Small intestine (tissue), 7 donors: ENCODE results near the gene MUSTN1. TPM values are rescaled to one million over a fixed set of nuclear protein-coding genes. Genes with fewer than 3 reads are reported as not detected.
A peak's percentile ranks its signal among the peaks of the same experiment; 100 is the strongest.

Experiments used
- DNase-seq, 2 donors: peaks; one replicate each; pipeline versions ENCODE4 v3.0.0 to v3.0.0-alpha.2; 2013
- FAIRE-seq: peaks from 2 replicates; lab custom pipeline; 2012; peaks lifted over from hg19 to GRCh38; lab: Jason Lieb, UNC
- H3K27ac ChIP-seq, 3 donors: one replicate each; pipeline ENCODE4 v1.5.1; 2013; ENCODE audit warnings: low read length in 2 of 3, mild to moderate bottlenecking in 2 of 3, control low read depth in 1 of 3, inconsistent platforms in 1 of 3, low read depth in 1 of 3, moderate library complexity in 1 of 3
- H3K27me3 ChIP-seq, 3 donors: one replicate each; pipeline ENCODE4 v1.6.1; 2013; ENCODE audit warnings: low read length in 3 of 3, inconsistent platforms in 1 of 3; ENCODE audit not compliant: control insufficient read depth in 3 of 3, insufficient read depth in 3 of 3
- H3K36me3 ChIP-seq, 3 donors: one replicate each; pipeline ENCODE4 v1.6.1; 2013; ENCODE audit warnings: low read length in 3 of 3, inconsistent platforms in 1 of 3, low read depth in 1 of 3, mild to moderate bottlenecking in 1 of 3, moderate library complexity in 1 of 3; ENCODE audit not compliant: control insufficient read depth in 3 of 3, insufficient read depth in 2 of 3
- H3K4me1 ChIP-seq, 3 donors: one replicate each; pipeline ENCODE4 v1.6.1; 2013; ENCODE audit warnings: low read length in 2 of 3, inconsistent platforms in 1 of 3, low read depth in 1 of 3, mild to moderate bottlenecking in 1 of 3, moderate library complexity in 1 of 3; ENCODE audit not compliant: control insufficient read depth in 3 of 3, insufficient read depth in 2 of 3
- H3K4me3 ChIP-seq, 3 donors: one replicate each; pipeline ENCODE4 v1.5.1; 2013; ENCODE audit warnings: low read length in 3 of 3, control low read depth in 1 of 3, inconsistent platforms in 1 of 3, low read depth in 1 of 3, mild to moderate bottlenecking in 1 of 3, moderate library complexity in 1 of 3
- H3K9me3 ChIP-seq, 2 donors: one replicate each; pipeline ENCODE4 v1.6.1; 2013; ENCODE audit warnings: low read depth in 1 of 2, low read length in 1 of 2; ENCODE audit not compliant: control insufficient read depth in 2 of 2, insufficient read depth in 1 of 2
- WGBS, 3 donors: extraction: QIAGEN DNeasy Blood & Tissue Kit; methylation state at CpG; one replicate each; pipeline ENCODE4 v1.1.7; 2013; 5-methylcytosine and 5-hydroxymethylcytosine counted together
- polyA plus RNA-seq, 4 donors: library from polyadenylated mRNA; stranded (reverse) in 3 of 4; unstranded in 1 of 4; fragments of 200-250 nt in 3 of 4; fragments of 120-200 nt in 1 of 4; gene quantifications; one replicate each; pipeline versions ENCODE4 v1.2.1 to v1.2.3, GENCODE V29; 2013
- donor health status: healthy with polysubstance abuse.
- donor health status: control.
- donor health status: control.
- donor health status: Bipolar disorder and iron deficiency.
- donor health status: healthy.

The MUSTN1 gene
- polyA plus RNA-seq, 4 donors = 3.4 to 32.3 (median 7.4) TPM

- H3K9me3 ChIP-seq = no peaks in the 10 kb centered on the region
- peaks cover 0 to 7% (median 0%) of the 10 kb centered on the region in 3 donors for H3K4me1 ChIP-seq
- H3K27me3 ChIP-seq = no peaks in the 10 kb centered on the region
- 83 to 97% (median 87%) methylated on average over 2 of the region's 2 CpGs for WGBS, 3 donors
- H3K36me3 ChIP-seq = peaks cover 0 to 52% (median 0%) of the 10 kb centered on the region in 3 donors
- no peak for FAIRE-seq
- no peak overlapping the region for H3K27ac ChIP-seq
- no peak overlapping the region for H3K4me3 ChIP-seq
- no peak for DNase-seq
These were observed 9.1 kb upstream of the MUSTN1 start for GRCh38 chr3:52843881-52844280.

- FAIRE-seq (no peak), DNase-seq (no peak)
- no peak overlapping the region for H3K4me3 ChIP-seq
- H3K4me1 ChIP-seq = peaks cover 0 to 7% (median 0%) of the 10 kb centered on the region in 3 donors
- H3K27me3 ChIP-seq = no peaks in the 10 kb centered on the region
- 80 to 88% (median 87%) methylated on average over 20 of the region's 20 CpGs for WGBS, 3 donors
- H3K9me3 ChIP-seq = no peaks in the 10 kb centered on the region
- H3K36me3 ChIP-seq = peaks cover 0 to 53% (median 0%) of the 10 kb centered on the region in 3 donors
- H3K27ac ChIP-seq = no peak overlapping the region
These were observed 8.5 kb upstream of the MUSTN1 start for GRCh38 chr3:52843108-52843865.

GRCh38 chr3:52842424-52842823 lies 7.6 kb upstream of the MUSTN1 start:
- H3K9me3 ChIP-seq = no peaks in the 10 kb centered on the region
- FAIRE-seq (no peak), DNase-seq (no peak)
- H3K27me3 ChIP-seq = no peaks in the 10 kb centered on the region
- no peak overlapping the region for H3K4me3 ChIP-seq
- H3K4me1 ChIP-seq = peaks cover 0 to 7% (median 0%) of the 10 kb centered on the region in 3 donors
- H3K27ac ChIP-seq = no peak overlapping the region
- 79 to 81% (median 80%) methylated on average over 7 of the region's 7 CpGs for WGBS, 3 donors
- H3K36me3 ChIP-seq = peaks cover 0 to 47% (median 0%) of the 10 kb centered on the region in 3 donors

GRCh38 chr3:52841981-52842340 lies 7.1 kb upstream of the MUSTN1 start:
- 80 to 85% (median 85%) methylated on average over 12 of the region's 12 CpGs for WGBS, 3 donors
- Histone ChIP-seq H3K4me1 (peaks cover 0 to 7% (median 0%) of the 10 kb centered on the region in 3 donors), H3K4me3 (no peak overlapping the region)

GRCh38 chr3:52841211-52841980 lies 6.6 kb upstream of the MUSTN1 start:
- Histone ChIP-seq H3K9me3 (no peaks in the 10 kb centered on the region), H3K4me3 (no peak overlapping the region), H3K4me1 (peaks cover 0 to 7% (median 0%) of the 10 kb centered on the region in 3 donors), H3K27ac (no peak overlapping the region), H3K36me3 (peaks cover 0 to 45% (median 0%) of the 10 kb centered on the region in 3 donors), H3K27me3 (no peaks in the 10 kb centered on the region)
- FAIRE-seq = no peak
- 92 to 96% (median 93%) methylated on average over 12 of the region's 12 CpGs for WGBS, 3 donors
- no peak for DNase-seq

More at GRCh38 chr3:52841981-52842340, 7.1 kb upstream of the MUSTN1 start:
- no peak overlapping the region for H3K27ac ChIP-seq
- no peak for FAIRE-seq
- no peaks in the 10 kb centered on the region for H3K27me3 ChIP-seq
- H3K9me3 ChIP-seq = no peaks in the 10 kb centered on the region
- no peak for DNase-seq
- H3K36me3 ChIP-seq = peaks cover 0 to 44% (median 0%) of the 10 kb centered on the region in 3 donors

- no peaks in the 10 kb centered on the region for H3K27me3 ChIP-seq
- no peak overlapping the region for H3K4me3 ChIP-seq
- WGBS, 3 donors = 88 to 90% (median 88%) methylated on average over 22 to 23 of the region's 23 CpGs
- H3K27ac ChIP-seq = no peak overlapping the region
- H3K4me1 ChIP-seq = peaks cover 0 to 1% (median 0%) of the 10 kb centered on the region in 3 donors
- peaks cover 0 to 51% (median 0%) of the 10 kb centered on the region in 3 donors for H3K36me3 ChIP-seq
- DNase-seq (no peak), FAIRE-seq (no peak)
- H3K9me3 ChIP-seq = no peaks in the 10 kb centered on the region
These were observed 5.2 kb upstream of the MUSTN1 start for GRCh38 chr3:52839892-52840545.

- Histone ChIP-seq H3K27me3 (no peaks in the 10 kb centered on the region), H3K9me3 (no peaks in the 10 kb centered on the region), H3K27ac (no peak overlapping the region), H3K36me3 (peaks cover 0 to 54% (median 0%) of the 10 kb centered on the region in 3 donors), H3K4me3 (no peak overlapping the region), H3K4me1 (no peaks in the 10 kb centered on the region)
- no peak for DNase-seq
- no peak for FAIRE-seq
- 78 to 83% (median 79%) methylated on average over 2 of the region's 2 CpGs for WGBS, 3 donors
These were observed 4.4 kb upstream of the MUSTN1 start for GRCh38 chr3:52839268-52839575.

- Histone ChIP-seq H3K4me1 (no peaks in the 10 kb centered on the region), H3K36me3 (peaks cover 0 to 54% (median 0%) of the 10 kb centered on the region in 3 donors), H3K27ac (no peak overlapping the region), H3K27me3 (no peaks in the 10 kb centered on the region), H3K4me3 (no peak overlapping the region), H3K9me3 (no peaks in the 10 kb centered on the region)
- peak in 1 of 2 donors; percentile 7 for DNase-seq
- FAIRE-seq = no peak
- 80 to 91% (median 84%) methylated on average over 8 of the region's 8 CpGs for WGBS, 3 donors
These were observed 3.9 kb upstream of the MUSTN1 start for GRCh38 chr3:52838561-52839267.
